Subcutaneous adipose tissue (tissue), 4 donors: ENCODE measurements around the gene ZFPM1. TPM values are rescaled to one million over a fixed set of nuclear protein-coding genes. Genes with fewer than 3 reads are reported as not detected.

Experiments used
- total RNA-seq, 4 donors: library from RNA; depleted of rRNA; stranded (reverse); fragments of >200 nt; gene quantifications; one replicate each; pipeline ENCODE4 v1.1.0, GENCODE V29; 2016
- TF ChIP-seq, protein P1 (sequence below): fragments of 450-650 bp; IDR thresholded peaks from one replicate; pipeline ENCODE4 v1.5.1; 2016; ENCODE audit warnings: low read depth, mild to moderate bottlenecking, control low read depth, antibody characterized with exemption, moderate library complexity

ZFPM1 gene
- total RNA-seq, 4 donors from 2014 or later, result 0.17 to 0.57 (median 0.44) TPM; not detected in 1

DNA sequence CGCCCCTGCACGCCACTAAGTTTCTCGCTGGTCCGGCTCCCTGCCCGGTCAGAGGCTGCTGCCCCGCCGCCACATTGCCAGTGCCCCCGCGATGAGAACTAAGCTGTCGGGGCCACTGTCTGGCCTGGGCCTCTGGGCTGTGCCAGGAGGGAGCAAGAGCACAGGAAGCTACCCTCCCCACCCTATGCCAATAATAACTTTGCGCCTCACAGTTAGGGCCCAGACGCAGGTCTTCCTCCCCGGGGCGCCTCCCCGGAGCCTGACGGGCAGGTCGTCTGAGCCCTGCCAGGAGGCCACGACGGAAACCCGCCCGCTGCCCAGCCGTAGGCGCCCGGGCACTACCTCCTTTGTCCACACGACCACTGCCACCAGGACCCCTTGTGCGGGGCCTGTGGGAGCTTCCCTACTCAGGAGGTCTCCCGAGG lies 1.5 kb downstream of the ZFPM1 start:
- TF ChIP-seq, protein P1, sequence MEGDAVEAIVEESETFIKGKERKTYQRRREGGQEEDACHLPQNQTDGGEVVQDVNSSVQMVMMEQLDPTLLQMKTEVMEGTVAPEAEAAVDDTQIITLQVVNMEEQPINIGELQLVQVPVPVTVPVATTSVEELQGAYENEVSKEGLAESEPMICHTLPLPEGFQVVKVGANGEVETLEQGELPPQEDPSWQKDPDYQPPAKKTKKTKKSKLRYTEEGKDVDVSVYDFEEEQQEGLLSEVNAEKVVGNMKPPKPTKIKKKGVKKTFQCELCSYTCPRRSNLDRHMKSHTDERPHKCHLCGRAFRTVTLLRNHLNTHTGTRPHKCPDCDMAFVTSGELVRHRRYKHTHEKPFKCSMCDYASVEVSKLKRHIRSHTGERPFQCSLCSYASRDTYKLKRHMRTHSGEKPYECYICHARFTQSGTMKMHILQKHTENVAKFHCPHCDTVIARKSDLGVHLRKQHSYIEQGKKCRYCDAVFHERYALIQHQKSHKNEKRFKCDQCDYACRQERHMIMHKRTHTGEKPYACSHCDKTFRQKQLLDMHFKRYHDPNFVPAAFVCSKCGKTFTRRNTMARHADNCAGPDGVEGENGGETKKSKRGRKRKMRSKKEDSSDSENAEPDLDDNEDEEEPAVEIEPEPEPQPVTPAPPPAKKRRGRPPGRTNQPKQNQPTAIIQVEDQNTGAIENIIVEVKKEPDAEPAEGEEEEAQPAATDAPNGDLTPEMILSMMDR, result no peak

DNA sequence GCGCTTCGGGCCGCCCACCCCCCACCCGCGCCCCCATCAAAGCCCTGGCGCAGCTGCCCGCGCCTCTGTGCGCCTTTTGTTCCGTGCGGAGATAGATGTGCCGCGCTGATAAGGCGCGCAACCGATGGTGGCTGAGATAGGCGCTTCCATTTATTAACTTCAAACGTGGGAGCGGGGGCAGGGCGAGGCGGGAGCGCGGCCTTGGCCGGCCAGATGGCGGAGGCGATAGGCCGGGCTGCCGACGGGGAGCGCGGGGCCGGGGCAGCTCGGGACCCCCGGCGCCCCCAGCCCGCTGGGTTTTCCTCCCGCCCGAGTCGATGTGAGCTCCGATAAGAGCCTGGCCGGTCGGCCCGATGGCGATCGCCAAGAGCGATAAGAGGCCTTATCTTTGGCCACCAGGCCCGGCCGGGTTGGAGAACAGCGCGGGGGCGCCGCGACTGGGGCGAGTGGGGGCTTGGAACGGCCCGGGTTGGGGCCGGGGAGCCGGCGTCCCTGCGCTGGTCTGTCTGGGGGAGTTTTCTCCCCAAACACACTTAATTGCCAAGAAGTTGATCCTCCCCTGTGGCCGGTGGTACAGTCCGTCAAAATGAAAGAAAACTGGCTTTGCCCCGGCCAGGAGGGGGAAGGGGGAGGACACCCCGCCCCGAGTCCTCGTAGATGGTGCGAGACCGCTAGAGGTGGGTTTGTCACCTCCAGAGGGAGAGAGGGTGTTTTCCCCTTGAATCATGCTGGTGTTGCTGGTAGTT lies 2.7 kb downstream of the ZFPM1 start:
- TF ChIP-seq, protein P1, result no peak

DNA sequence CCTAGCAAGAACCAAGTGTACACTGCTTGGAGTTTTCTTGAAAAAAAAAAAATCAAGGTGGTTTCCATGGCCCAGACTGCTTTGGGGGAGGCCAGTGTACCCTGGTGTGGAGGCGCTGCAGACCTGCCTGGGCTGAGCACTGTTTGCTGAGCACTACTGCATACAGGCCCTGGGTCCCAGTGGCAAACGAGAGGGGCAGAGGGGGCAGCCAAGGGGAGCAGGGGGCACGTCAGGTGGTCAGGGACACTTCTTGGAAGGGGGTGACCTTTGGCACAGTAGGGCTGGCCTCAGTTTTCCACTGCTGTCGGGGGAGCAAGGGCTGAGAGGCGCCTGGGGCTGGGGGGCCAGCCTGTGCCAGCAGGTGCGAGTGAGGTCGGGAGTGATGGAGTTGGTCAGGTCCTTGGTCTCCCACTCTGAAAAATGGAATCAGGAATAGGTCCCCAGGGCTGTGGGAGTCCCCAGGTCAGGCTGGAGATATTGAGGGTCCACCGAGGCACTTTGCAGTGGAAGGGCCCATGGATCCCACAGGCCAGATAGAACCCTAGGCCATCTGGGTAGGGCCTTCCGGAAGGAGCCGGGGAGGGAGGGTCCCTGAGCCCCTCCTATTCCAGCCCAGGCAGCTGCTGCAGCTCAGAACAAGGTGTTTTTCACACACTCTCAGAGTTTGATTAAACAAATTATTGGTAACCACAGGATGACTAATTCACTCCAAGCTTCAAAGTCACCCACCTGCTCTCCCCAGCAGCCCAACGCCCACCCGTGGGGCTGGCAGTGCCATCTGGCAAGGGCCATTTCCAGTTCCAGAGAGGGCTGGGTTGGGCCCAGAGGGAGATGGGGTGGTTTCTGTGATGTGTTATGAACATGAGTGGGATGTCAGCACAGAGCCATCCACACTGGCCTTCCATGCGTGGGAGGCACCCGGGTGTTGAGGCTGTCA lies 3.5 kb downstream of the ZFPM1 start:
- TF ChIP-seq, protein P1, result no peak

DNA sequence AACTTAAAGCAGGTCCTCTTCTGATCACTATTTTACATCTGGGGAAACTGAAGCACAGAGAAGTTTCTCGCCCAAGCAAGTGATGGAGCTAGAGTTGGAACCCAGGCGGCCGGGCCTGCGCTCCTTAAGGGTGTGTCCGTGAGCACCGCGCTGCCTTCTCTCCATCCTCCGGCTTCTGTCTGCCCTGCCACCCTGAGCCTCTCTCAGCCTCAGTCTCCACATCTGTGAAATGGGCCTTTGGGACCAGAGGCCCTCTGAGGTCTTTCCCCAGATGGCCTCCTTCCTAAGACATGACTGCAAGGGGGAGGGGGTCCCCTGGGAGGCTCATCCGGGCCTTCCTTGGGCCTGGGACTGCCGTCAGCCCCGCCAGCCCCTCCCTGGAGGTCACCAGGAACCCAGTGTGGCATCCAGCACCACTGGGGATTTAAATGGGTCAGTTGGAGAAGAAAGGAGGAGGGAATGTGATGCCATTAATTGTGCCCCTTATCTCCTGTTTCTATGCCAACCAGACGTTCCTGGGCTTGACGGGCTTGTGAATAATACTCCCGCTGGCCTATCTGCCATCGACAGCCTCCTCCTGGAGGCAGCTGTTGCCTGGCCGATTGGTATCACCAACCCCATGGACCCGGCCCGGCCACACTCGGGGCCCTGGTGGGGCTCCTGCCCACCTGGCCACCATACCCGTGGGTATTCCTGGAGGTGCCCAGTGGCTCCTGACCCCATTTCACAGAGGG lies 5.1 kb downstream of the ZFPM1 start:
- TF ChIP-seq, protein P1, result no peak

DNA sequence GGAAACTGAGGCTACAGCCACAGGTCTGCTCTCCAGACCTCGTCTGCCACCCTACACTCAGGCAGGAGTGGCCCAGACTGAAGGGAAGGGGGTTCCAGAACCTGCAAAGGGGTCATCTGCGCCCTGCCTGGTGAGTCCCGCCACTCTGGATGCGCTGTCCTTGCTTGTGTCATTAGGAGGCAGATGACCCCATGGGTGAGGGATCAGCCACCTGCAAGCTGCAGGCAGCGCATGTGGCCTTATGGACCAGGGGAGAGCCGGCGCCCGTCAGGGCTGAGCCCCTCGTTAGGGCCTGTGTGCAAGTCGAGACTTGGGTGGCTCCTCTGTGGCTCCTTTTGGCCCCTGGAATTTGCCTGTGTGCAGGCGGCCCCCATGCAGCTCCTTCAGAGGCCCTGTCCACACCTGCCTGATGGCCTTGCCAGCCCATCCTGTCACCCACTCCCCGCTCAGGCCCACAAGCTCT lies 5.7 kb downstream of the ZFPM1 start:
- TF ChIP-seq, protein P1, result no peak

DNA sequence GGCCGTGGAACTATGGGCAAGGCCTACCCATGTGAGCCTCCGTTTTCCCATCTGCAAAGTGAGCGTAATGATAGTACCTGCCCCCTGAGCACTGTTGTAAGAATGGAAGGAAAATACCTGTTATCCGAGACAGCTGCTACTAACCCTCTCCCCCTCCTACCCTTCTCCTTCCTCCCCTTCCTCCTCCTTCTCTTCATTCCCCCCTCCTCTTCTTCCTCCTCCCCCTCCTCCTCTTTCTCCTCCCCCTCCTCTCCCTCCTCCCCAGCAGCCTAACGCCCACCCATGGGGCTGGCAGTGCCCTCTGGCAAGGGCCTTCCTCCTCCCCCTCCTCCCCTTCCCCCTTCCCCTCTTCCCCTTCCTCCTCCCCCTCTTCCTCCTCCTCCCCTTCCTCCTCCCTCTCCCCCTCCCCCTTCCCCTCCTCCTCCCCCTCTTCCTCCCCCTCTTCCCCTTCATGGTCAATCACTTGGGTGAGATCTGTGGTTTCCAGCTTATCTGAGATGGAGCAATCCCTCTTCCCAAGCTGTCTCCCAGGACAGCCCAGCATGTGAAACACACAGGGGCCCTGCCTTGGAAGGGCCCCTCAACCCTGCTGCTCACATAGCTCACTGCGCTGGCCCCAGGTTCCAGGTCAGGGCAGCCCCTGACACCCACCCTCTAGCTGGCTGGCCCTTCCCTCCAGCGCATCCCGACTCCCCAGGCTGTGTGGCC lies 6.4 kb downstream of the ZFPM1 start:
- TF ChIP-seq, protein P1, result no peak
